HG03521 (cell line): ENCODE results near the gene KAZN.

ENCODE experiments used
- ATAC-seq: cut with Tn5 transposase; IDR thresholded peaks from one replicate; pipeline ENCODE4 v1.9.1; 2021; ENCODE audit warnings: mild to moderate bottlenecking, moderate library complexity; ENCODE audit not compliant: unreplicated experiment

KAZN gene

DNA sequence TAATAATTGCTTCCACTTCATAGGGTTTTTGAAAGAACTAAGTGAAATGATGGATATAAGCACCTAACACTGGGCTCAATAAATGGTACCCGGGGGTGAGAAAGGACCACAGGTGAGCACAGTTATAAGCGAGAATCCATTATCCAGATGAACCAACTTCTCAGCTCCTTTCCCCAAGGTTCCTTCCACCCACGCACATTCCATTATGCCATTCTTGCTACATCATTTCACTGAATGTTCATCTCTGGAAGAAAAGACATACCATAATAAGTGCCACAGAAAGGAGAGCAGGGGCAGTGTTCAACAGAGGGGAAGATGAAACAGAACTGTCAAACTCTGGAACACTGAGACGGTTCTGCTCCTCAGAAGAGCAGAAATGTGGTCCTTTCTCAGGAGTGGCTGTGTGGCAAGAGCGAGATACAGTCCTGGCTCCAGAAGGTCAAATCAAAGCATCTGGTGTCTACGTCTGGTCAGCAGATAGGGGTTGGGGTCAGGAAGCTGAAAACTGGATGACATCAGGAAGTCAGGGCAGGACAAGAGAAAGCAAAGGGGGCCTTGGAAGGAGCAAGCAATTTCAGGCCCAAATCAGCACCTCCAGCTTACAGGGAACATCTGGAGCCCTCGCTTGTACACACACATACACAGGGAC, 299.6 kb downstream of the KAZN start:
- ATAC-seq, result no peak

DNA sequence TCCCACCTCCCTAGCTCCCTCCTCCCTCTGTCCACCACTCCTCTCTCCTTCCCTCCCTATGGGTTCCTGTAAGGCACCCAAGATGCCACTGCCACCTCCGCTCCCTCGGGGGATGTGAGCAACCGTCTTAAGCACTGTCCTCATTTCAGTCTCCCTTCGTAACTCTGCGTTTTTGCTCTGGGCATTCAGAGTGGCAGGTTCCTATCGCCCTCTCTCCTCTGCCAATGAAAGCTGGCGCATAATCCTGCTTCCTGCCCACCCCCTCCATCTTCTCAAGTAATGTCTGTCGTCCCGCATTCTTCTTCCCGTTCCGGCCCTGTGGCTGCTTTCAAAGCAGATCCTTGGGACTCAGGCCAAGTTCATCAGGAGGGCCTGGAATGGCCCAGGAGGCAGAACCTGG, 301.2 kb downstream of the KAZN start:
- ATAC-seq, result no peak

DNA sequence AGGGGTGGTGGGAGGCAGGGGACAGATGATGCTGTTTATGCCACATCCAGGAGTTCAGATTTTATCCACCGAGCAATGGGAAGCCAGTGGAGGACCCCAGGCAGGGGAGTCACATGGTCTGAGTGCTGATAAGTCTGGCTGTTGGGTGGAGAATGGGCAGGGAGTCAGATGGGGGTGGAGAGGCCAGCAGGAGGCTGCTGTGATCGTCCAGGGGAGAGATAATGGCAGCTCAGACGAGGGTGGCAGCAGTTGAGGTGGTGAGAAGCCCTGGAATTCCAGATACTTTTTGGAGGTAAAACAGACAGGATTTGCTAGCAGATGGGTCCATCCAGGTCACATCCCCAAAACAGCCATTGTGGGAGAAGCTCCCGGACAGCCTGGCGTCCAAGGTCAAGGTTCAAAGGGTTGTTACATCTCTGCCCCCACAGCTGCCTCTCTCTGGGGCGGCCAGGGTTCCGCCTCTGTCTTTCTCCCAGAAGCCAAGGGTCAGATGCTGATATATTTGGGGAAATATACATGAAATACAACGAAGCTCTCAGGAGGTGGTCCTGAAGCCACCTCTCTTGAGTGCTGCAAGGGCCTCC, 303.0 kb downstream of the KAZN start:
- ATAC-seq, result no peak

DNA sequence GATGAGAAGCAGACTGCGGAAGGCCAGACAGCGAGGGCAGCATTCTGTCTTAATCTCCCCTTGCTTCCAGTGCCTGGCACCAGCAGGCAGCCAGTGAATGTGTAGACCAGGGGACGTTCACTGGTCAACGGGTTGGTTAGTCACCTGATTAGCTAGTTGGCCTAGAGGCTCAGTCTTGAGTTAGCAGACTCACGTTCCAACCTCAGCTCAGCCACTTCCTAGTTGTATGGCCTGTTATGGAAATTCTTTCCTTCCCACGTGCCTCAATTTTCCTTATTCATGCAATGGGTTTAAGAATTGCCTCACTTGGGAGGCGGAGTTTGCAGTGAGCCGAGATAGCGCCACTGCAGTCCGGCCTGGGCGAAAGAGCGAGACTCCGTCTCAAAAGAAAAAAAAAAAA, 305.4 kb downstream of the KAZN start:
- no peak for ATAC-seq

DNA sequence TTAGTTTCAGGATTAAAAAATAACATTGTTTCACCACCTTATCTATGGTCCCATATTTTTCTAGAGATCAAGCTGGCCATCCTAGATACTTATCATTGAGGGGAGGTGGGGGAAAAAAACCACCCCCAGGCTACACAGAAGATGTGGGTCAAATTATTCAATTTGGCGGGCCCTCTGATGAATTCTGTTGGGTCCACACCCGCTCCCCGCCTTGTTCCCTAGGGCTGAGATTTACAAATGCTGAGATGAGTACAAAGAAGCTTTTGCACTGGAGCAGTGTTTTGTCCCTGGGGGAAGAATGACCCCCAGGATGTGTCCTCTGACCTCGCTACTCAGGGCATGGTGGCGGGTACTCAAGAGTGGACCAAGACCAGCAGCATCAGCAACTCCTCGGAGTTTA, 308.2 kb downstream of the KAZN start:
- no peak for ATAC-seq

DNA sequence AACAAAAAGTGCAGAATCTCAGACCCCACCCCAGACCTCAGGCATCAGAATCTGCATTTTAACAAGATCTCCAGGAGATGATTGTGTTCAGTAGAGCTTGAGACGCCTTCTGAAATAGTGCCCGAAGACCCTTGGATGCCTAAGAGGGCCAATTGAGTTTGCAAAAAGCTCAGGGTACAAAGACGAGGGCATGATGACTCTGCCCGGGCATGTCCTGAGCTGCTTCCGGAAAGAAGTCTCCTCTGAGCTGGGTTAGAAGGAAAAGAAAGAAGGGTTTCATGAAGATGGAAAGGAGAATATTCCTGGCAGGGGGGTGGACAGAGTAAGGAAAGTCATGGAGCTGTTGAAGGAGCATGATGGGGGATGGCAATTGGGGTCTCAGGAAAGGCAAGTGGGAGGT, 308.9 kb downstream of the KAZN start:
- ATAC-seq, result no peak

DNA sequence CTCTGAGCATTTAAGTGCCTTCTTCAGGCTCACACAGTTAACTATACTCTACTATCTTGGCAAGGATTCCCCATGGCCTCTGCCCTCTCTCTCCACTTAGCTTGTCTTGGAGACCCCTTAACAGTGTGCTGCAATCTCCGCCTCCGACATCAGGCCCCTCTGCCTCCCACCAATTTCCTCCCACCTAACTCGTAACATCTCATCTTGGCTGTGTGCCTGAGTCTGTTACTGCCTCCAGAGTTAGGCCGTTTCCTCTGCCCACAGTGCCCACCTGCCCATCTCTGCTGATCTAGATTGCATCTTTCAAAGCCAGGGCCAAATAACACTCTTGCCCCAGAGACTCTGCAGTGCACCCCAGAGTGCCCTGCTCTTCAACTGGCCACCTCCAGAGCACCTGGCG, 310.8 kb downstream of the KAZN start:
- ATAC-seq, result no peak

DNA sequence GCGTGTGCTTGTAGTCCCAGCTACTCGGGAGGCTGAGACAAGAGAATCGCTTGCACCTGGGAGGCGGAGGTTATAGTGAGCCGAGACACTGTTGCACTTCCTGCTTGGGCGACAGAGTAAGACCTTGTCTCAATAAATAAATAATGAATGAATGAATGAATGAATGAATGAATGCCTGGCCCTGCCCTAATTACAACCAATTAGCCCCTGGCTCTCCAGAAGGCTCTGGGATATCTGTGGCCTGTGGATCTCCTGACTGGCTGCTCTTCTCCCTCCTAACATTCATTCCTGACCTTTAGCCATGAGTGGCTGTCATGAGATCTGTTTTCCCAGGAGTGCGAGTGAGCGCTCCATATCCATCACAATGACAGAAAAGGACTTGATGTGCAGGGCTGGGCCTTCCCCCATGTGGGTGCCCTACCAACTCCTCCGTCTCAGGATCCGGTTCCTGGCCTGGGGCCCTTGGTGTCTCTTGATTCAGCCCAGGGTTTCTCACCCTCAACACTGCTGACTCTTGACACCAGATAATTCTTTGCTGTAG, 311.5 kb downstream of the KAZN start:
- ATAC-seq, result no peak

DNA sequence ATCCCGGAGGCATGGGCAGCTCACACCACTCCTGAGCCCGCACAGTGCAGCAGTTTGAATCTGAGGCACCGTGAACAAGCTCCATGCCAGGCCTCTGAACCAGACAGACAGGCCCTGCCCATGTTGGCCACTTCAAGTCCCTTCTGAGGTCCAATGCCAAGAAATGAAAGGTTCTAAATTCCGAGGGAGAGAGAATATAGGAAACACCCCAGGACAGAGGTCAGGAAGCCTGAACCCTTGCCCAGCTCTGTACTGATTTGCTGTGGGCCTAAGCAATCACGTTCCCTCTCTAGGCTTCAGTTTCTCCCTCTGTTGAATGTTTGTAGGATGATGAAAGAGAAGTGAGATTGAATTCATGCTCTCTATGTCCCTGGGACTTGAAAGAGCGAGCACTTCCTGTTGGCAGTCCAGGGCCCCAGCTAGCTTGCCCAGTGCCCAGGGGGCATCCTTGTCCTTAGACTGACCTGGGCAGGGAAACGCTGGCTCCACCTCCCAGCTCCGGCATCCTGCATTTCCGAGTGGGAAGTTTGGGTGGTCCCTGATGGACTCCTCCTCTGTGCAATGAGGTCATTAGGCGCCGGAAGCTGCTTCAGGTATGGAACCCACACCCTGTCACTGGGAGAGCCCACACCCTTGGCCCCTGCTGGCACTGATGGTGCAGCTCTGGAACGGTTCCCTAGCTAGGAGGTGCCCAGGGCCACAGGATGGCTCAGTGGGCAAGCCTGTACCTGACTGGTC, 312.7 kb downstream of the KAZN start:
- ATAC-seq, result no peak

DNA sequence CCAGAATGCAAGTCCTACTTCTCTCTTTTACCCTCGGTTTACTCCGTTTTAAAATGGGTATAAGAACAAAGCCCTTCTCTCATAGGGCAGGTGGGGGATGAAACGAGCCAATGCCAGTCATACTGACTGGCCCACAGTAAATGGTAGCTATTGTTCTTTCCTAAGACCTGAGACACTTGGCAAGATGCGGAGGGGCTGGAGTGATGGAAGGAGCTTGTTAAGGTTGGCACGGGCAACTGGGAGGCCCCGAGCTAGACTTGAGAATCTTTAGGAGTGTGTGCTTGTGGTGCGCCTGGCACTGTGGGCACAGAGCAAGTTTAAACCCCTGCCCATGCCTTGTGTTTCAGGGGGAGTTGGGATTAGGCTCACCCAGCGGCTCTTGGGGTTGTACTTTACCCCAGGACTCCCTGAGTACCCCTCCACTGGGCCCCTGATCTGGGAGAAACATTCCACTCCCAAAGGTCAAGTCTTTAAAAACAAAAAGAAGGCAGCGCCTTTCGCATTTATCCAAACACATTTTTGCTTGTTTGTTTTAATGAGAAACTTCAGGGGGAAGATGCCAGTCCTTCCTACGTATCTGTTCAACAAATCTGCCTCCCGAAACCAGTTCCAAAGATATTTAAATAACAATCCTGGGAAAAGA, 314.5 kb downstream of the KAZN start:
- no peak for ATAC-seq

DNA sequence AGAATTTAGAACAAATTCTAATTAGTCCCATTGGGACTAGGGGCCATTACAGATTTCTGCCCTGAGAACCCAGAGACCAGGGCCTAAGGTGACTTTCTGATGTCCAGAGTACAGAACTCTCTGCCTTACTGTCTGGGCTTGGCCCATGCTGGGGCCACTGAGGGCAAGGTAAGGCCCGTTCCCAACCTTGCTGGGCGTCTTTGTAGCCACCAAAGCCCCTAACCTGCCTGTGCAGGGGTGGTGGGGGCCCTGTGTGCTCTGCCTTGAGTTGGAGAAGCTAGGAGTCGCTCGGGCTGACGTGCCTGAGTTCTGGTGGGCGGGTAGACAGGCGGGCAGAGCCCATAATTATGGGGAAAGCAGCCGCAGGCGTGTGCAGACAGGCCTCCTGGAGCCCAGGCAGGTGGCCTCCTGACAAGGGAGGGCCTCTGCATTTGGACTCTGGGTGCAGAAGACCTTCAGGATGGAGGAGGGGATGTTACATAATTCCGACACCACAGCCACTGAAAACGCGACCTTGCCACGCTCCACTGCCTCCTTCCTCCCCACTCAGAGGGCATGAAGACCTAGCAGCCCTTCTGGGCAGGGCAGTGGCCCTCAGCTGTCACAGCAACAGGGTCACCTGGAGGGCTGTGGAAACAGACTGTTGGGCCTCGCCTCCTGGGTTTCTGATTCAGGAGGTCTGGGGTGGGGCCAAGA, 315.1 kb downstream of the KAZN start:
- no peak for ATAC-seq

DNA sequence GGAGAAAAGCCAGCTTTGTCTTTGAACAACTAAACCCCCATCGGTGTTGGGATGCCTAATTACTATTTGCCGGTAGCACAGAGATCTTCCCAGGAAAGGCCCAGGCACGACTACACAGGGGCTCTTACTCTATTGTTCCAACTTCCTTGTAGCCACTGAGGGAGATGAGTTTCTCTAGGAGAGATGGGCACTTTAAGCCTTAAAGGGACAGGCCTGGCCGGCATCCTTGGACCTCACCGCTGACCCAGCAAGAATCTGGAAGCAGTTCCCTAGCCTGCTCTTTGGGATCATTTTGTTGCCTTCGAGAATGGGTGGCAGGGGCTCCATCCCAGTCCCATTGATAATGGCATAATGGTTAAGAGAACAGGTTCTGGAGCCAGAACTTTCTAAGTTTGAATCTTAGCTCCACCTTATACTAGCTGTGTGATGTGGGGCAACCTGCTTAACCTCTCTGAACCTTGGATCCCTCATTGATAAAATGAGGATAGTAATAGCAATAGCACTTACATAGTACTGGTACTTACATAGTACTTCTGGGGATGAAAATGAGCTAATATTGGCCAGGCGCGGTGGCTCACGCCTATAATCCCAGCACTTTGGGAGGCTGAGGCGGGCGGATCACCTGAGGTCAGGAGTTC, 316.0 kb downstream of the KAZN start:
- no peak for ATAC-seq

DNA sequence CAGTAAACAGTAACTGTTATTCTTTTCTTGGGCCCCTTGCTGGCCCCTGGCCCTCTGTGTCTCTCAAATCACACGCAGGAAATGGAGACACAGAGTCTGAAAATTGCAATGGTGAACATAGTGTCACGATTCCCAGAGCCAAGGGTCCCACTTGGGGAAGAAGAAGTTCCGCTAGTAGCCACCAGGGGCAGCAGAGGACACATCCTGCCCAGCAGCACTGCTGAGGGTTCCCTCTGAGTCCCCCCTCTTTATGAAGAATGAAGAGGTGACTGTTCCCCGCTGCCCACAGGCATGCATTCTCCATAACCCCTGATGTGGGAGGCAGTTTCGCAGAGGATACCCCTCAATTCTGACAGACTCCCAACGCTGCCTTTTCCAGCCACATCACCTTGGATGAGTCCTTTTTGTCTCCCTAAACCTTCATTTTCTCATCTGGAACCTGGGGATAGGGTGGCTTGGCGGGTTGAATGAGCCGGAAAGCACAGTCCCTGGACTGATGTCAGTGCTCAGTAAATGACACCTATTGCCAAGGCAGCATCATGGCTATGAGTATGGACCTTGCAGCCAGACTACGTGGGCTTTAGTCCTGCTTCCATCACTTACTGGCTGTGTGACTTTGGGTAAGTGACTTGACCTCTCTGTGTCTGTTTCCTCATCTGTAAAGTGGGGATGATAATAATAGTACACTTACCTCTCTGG, 317.0 kb downstream of the KAZN start:
- no peak for ATAC-seq

DNA sequence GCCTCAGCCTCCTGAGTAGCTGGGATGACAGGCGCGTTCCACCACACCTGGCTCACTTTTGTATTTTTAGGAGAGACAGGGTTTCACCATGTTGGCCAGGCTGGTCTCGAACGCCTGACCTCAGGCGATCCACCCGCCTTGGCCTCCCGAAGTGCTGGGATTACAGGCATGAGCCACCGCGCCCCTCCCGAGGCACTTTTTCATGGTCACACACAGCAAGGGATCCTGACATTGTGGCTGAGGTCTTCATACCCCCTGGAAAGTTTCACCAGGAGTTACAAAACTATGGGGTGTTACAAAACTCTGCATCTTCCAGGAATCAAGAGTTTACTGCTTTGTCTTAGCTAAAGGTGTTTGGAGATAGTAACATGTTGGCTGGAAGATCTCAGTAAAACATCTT, 320.8 kb downstream of the KAZN start:
- no peak for ATAC-seq

DNA sequence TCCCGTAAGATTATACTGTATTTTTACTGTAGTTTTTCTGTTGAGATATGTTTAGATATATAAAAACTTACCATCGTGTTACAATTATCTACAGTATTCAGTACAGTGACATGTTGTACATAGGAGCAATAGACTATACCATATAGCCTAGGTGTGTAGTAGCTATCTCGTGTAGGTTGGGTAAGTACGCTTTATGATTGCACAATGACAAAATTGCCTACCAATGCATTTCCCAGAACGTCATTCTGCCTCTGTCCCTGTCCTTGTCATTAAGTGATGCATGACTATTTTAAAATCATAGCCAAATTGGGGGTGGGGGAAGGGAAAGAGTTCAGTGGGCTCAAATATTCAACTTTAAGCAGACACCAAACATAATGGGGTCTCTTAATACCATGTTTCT, 321.3 kb downstream of the KAZN start:
- no peak for ATAC-seq

DNA sequence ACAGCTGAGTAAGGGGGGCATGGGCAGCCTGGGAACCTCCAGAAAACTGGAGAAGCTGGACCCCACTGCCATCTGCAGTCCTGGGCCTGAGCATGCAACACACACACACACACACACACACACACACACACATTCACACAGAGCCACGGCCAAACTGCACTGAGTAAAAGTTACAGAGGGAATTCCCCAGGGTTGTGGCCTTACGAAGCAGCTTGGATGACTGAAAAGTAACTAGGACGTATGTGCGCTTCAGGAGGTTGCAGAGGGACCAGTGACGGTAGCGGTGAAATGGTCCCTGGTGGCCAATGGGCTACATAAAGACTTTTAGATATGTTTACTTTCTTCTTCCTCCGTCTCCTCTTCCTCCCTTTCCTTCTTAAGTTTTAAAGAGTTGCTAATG, 322.6 kb downstream of the KAZN start:
- no peak for ATAC-seq

DNA sequence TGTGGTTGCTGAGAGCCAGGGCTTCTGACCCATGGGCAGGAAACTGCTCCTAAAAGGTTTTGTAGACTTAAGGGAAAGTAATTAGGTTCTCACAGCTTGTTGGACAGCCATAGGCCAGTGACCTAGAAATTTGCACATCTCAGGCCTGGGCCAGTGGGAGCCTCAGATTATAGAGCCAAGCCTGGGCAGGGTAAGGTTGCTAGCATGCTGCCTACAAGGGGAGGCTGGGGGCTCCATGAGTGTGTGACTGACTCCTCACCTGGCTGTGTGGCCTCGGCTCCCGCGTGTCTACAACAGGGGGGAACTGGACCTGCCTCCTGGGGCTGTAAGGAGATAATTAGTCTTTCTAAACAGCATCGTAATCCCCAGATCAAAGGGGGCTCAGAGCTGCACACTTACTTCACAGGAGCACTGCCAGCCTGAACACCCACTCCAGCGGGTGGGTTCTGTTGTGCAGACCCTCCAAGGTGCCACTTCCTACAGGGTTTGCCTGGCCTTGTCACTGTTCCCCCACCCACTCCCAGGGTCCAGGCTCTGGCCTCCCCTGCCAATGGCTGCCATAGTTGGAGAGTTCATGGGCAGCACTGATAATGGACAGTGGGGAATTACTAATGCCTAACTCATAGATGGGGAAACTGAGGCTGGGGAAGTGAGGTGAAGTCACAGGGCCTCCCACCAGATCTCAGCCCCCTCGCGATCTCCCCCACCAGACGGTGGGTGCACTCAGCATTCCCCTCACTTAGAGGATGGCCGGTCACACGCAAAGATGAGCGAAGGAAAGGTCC, 324.6 kb downstream of the KAZN start:
- no peak for ATAC-seq

DNA sequence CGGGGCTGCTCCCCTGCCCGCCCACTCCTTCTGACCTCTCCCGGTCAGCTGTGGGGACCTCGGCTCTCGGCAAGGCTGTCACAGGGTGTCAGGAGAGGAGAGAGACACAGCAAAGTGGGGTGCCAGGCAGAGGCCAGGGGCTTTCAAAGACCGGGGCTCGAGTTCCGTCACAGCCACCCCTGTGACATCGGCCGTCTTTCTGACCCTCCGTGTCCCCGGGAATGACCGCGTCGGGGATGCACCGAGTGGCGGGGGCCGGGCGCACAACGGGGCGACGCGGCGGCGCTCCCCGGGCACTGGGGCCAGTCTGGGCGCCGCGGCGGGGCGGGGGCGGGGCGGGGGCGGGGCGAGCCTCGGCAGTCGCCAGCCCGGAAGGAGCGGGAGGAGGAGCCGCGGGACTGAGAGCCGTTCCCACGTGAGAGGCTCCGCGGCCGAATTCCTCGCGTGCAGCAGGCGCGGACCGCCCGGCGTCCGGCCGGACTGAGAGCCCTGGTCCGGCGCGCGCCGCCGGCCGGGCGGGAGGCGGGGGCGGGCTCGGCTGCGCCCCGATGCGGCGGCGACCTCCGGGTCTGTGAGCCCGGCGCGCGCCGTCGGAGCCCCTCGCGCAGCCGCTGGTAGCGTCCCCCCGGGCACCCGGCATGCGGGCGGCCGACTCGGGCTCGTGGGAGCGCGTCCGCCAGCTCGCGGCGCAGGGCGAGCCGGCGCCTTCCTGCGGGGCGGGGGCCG, 325.4 kb downstream of the KAZN start:
- no peak for ATAC-seq
